DOHH2 (cell line): ENCODE results near the gene PKHD1.

Experiments used
- H3F3A ChIP-seq: fragments of 200-600 bp; sonication (generic), shearing (Covaris generic); 2 replicates; pipeline ENCODE4 v1.6.0; 2016; ENCODE audit warnings: antibody characterized with exemption, mild to moderate bottlenecking; ENCODE audit not compliant: control insufficient read depth, insufficient read depth
- H3K27ac ChIP-seq: fragments of 200-600 bp; sonication (generic); 2 replicates; pipeline ENCODE4 v1.5.1; 2014; ENCODE audit warnings: low read depth, mild to moderate bottlenecking, low read length, moderate library complexity
- H3K27me3 ChIP-seq: fragments of 200-600 bp; sonication (generic); 2 replicates; pipeline ENCODE4 v1.6.1; 2014; ENCODE audit warnings: mild to moderate bottlenecking, low read length, mixed read lengths; ENCODE audit not compliant: control insufficient read depth
- H3K36me3 ChIP-seq: fragments of 200-600 bp; sonication (generic); 2 replicates; pipeline ENCODE4 v1.6.1; 2014; ENCODE audit warnings: mild to moderate bottlenecking, low read length, moderate library complexity, mixed read lengths; ENCODE audit not compliant: control insufficient read depth
- H3K4me1 ChIP-seq: fragments of 200-600 bp; sonication (generic); 2 replicates; pipeline ENCODE4 v1.6.1; 2014; ENCODE audit warnings: mild to moderate bottlenecking, low read length, mixed read lengths; ENCODE audit not compliant: control insufficient read depth
- H3K4me2 ChIP-seq: fragments of 200-600 bp; sonication (generic); 2 replicates; pipeline ENCODE4 v1.6.0; 2014; ENCODE audit warnings: mild to moderate bottlenecking, low read length, moderate library complexity
- H3K4me3 ChIP-seq: fragments of 200-600 bp; sonication (generic); 2 replicates; pipeline ENCODE4 v1.5.1; 2014; ENCODE audit warnings: mild to moderate bottlenecking, low read length, mixed read lengths
- H3K79me2 ChIP-seq: fragments of 200-600 bp; sonication (generic); 2 replicates; pipeline ENCODE4 v1.6.1; 2014; ENCODE audit warnings: mild to moderate bottlenecking, low read length, mixed read lengths; ENCODE audit not compliant: control insufficient read depth
- H3K9me2 ChIP-seq: fragments of 200-600 bp; sonication (generic); replicated peaks from 2 replicates; pipeline ENCODE4 v1.6.1; 2014; ENCODE audit warnings: mild to moderate bottlenecking, low read length, mixed read lengths; ENCODE audit not compliant: control insufficient read depth
- H3K9me3 ChIP-seq: fragments of 200-600 bp; sonication (generic); 2 replicates; pipeline ENCODE4 v1.6.1; 2014; ENCODE audit warnings: antibody characterized with exemption, low read length, mixed read lengths; ENCODE audit not compliant: control insufficient read depth, insufficient read depth
- H4K20me1 ChIP-seq: fragments of 200-600 bp; sonication (generic); 2 replicates; pipeline ENCODE4 v1.6.0; 2014; ENCODE audit warnings: low read depth, mild to moderate bottlenecking, antibody characterized with exemption, low read length, moderate library complexity; ENCODE audit not compliant: control insufficient read depth, insufficient read depth
- EZH2phosphoT487 ChIP-seq: fragments of 200-600 bp; sonication (generic); IDR thresholded peaks from 2 replicates; pipeline ENCODE4 v1.6.1; 2017; ENCODE audit warnings: borderline replicate concordance, mild to moderate bottlenecking, antibody characterized with exemption, low read length, moderate library complexity, mixed read lengths
- TF ChIP-seq, protein P1 (sequence below): fragments of 200-600 bp; sonication (generic); IDR thresholded peaks from one replicate; pipeline ENCODE4 v1.5.1; 2014; ENCODE audit warnings: antibody characterized with exemption, mild to moderate bottlenecking, low read depth, low read length; ENCODE audit not compliant: poor library complexity, severe bottlenecking

Gene PKHD1

DNA sequence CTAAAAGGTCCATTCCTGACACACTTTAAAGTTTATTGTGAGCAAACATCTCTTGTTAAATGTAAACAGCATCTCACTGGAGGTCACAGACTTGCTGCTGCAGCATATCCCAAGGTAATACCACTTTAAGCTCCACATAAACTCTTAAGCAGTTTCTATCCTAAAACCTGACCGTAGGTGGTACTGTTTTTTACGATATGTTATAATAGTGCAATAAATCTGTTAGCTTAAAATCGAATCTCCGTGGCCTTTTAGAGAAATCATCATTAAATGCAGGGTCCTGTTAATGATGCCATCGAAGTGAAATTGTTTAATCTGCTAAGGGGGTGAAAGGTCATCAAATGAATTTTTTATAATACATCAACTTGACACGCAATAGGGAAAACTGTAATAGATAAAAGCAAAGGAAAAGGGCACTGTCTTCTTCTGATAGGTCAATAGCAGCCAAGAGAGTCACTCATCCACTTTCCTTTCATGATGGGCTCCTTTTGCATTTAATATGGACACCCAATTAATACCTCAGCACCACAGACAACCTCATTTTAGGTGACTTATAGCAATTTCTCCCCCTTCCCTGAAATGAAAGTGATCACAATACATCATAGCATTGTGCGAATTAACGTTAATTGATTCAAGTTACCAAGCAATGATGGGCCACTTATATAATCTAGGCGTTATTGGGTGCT, 436.1 kb downstream of the PKHD1 start:
- H3K27me3 ChIP-seq: no peaks in the 10 kb centered on the region
- H3K4me1 ChIP-seq: no peaks in the 10 kb centered on the region
- H3K9me3 ChIP-seq: no peaks in the 10 kb centered on the region
- no peaks in the 10 kb centered on the region for H3K9me2 ChIP-seq
- no peaks in the 10 kb centered on the region for H3K36me3 ChIP-seq
- H3K4me3 ChIP-seq: no peak overlapping the region
- TF ChIP-seq, protein P1, sequence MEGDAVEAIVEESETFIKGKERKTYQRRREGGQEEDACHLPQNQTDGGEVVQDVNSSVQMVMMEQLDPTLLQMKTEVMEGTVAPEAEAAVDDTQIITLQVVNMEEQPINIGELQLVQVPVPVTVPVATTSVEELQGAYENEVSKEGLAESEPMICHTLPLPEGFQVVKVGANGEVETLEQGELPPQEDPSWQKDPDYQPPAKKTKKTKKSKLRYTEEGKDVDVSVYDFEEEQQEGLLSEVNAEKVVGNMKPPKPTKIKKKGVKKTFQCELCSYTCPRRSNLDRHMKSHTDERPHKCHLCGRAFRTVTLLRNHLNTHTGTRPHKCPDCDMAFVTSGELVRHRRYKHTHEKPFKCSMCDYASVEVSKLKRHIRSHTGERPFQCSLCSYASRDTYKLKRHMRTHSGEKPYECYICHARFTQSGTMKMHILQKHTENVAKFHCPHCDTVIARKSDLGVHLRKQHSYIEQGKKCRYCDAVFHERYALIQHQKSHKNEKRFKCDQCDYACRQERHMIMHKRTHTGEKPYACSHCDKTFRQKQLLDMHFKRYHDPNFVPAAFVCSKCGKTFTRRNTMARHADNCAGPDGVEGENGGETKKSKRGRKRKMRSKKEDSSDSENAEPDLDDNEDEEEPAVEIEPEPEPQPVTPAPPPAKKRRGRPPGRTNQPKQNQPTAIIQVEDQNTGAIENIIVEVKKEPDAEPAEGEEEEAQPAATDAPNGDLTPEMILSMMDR: no peak
- TF ChIP-seq EZH2phosphoT487: no peak
- no peaks in the 10 kb centered on the region for H3K79me2 ChIP-seq
- no peaks in the 10 kb centered on the region for H4K20me1 ChIP-seq
- no peak overlapping the region for H3K4me2 ChIP-seq
- H3K27ac ChIP-seq: no peak overlapping the region
- H3F3A ChIP-seq: no peaks in the 10 kb centered on the region

DNA sequence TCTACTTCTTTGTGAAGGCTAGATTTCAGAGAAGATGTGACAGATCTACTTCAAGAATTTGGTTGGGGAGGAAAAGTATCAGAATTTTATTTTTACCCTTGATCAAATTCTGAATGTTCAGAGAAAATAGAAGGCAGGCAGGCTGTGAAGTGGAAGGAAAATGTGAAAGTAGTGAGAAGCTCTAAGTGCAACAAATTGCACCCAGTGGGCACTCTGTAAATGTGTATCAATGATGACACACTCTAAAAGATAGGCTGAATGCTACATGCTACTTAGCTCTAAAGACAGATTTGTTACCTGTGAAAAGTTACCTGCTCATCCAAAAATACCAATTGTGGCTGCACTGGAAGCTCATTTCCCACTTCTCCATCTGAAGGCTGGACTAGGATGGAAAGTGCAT, 438.6 kb downstream of the PKHD1 start:
- Histone ChIP-seq H3K27me3 (no peaks in the 10 kb centered on the region), H3F3A (no peaks in the 10 kb centered on the region), H3K9me2 (no peaks in the 10 kb centered on the region), H3K27ac (no peak overlapping the region), H3K9me3 (no peaks in the 10 kb centered on the region), H3K4me3 (no peak overlapping the region), H3K4me1 (no peaks in the 10 kb centered on the region), H3K4me2 (no peak overlapping the region), H3K79me2 (no peaks in the 10 kb centered on the region), H4K20me1 (no peaks in the 10 kb centered on the region), H3K36me3 (no peaks in the 10 kb centered on the region)
- TF ChIP-seq EZH2phosphoT487: no peak
- TF ChIP-seq, protein P1: no peak

DNA sequence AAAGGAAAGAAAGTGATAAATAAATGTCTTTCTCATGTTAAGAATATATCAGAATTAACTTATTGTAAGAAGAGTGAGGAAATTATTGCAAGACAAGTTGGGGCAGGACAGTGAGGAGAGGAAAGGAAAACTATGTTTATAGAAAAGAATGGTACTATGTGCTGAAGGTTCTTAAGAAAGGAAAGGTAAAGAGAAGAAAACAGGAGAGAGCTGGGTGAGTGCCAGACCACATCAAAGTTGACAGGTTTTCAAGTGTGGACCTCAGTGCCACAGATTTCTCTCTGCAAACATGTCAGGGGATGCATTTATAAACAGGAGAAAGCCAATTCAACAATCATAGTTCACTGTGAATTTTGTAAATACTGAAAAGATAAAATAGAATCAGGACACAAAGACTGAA, 439.2 kb downstream of the PKHD1 start:
- H3F3A ChIP-seq: no peaks in the 10 kb centered on the region
- H3K36me3 ChIP-seq: no peaks in the 10 kb centered on the region
- no peak overlapping the region for H3K4me3 ChIP-seq
- no peaks in the 10 kb centered on the region for H3K4me1 ChIP-seq
- H3K9me2 ChIP-seq: no peaks in the 10 kb centered on the region
- no peak overlapping the region for H3K4me2 ChIP-seq
- H4K20me1 ChIP-seq: no peaks in the 10 kb centered on the region
- H3K27ac ChIP-seq: no peak overlapping the region
- TF ChIP-seq, protein P1: no peak
- TF ChIP-seq EZH2phosphoT487: no peak
- no peaks in the 10 kb centered on the region for H3K79me2 ChIP-seq
- no peaks in the 10 kb centered on the region for H3K27me3 ChIP-seq
- no peaks in the 10 kb centered on the region for H3K9me3 ChIP-seq

DNA sequence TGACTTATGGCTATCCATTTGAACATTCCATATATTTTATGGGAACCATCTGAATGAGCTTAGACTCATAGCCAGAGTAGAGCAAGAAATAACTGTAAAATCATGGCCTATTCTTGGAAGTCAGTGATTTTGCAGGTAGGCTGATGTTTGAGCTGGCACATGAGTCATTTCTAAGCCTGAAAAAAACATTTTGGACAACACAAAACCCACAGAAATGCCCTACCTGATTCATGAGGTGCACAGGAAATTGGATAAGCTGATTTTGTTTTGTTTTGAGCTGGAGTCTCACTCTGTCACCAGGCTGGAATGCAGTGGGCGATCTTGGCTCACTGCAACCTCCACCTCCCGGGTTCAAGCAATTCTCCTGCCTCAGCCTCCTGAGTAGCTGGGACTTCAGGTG, 443.0 kb downstream of the PKHD1 start:
- no peaks in the 10 kb centered on the region for H3K9me3 ChIP-seq
- H3K4me1 ChIP-seq: no peaks in the 10 kb centered on the region
- no peaks in the 10 kb centered on the region for H3K27me3 ChIP-seq
- H3F3A ChIP-seq: no peaks in the 10 kb centered on the region
- H3K79me2 ChIP-seq: no peaks in the 10 kb centered on the region
- H3K4me3 ChIP-seq: no peak overlapping the region
- TF ChIP-seq EZH2phosphoT487: no peak
- TF ChIP-seq, protein P1: no peak
- no peaks in the 10 kb centered on the region for H3K9me2 ChIP-seq
- no peaks in the 10 kb centered on the region for H3K36me3 ChIP-seq
- H4K20me1 ChIP-seq: no peaks in the 10 kb centered on the region
- H3K4me2 ChIP-seq: no peak overlapping the region
- no peak overlapping the region for H3K27ac ChIP-seq
